Fibroblast of skin of abdomen (primary cell): ENCODE results near the gene ENTR1.

Experiments used
- DNase-seq: peaks from one replicate; pipeline ENCODE4 v3.0.0-alpha.2; 2013

Gene ENTR1

DNA sequence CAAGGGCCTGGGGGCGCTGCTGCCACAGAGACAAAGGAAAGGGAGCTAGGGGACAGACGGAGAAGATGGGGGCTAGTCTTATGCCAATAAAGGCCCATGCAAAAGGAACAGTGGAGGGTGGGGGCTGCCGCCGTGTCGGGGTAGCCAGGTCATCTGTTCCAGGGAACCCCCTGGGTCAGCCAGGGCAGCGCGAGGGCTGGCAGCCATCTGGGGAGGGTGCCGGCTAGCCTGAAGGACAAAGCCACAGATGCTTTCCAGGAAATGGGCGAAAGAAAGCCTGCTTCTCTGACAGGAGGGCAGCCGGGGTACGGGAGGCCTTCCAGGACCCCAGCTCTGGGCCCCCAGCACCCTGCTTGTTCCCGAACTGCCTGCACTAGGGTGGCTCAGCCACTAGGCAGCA is 35.3 kb downstream of the ENTR1 start:
- no peak for DNase-seq

DNA sequence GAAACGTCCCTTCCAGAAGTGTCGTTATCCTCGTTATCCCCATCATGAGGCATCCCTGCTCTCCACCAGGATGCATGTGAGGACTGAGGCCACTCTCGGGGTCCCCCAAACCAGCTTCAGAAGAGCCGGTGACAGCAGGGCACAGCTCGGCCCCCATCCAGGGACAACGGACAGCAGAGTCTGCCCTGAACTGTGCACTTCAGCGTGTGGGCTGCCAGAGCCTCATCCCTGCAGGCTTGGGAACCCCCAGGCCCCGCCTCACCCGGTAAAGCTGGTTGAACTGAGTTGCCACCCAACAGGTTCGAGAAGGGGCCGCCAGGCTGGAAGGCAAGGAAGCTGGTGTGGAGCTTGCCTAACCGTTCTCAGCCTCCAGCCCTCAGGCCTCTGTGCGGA is 36.2 kb downstream of the ENTR1 start:
- no peak for DNase-seq

DNA sequence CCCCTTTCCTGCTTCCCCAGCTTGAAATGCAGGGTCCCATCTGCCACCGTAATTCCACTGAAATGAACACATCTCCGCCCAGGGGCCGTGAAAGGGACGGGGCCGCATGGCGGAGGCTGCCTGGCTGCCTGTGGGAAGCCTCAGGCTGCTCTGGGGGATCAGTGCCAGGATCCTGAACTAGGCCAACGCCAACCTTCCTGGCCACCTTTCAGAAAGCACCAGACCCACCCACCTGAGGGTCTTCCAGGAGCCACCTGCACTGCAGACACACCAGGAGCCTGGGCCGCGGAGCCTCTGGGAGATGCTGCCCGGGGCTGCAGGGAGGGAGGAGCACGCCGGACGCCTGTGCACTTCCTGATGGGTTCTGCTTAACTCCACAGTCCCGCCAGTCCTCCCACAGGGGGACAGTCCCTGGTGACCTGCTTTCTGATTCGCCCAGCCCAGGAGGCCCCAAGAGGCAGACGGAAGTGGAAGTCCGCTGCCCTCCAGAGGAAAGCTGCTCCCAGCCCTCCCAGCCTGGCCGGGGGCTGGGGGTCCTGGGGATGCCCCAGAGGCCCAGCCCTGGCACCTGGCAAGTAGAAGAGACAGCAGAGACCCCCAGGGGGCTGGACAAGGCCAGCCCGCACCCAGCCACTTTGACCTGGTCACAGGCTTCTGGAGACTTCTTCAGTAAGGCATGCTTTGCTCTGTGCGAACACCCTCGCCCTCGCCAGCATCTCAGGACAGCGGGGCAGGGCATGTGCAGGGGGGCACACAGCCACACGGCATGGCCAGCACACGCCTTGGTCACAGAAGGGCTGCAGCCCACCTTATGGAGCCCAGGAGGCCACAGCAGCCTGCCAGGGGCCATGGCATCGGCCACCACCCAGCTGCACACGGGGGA is 36.9 kb downstream of the ENTR1 start, which contains the start of gene CARD9:
CARD9 (minus strand) TSS at position 370 of the 883 bp plus-strand sequence. CDS start 1,591 bp downstream, outside the sequence.
- no peak for DNase-seq

DNA sequence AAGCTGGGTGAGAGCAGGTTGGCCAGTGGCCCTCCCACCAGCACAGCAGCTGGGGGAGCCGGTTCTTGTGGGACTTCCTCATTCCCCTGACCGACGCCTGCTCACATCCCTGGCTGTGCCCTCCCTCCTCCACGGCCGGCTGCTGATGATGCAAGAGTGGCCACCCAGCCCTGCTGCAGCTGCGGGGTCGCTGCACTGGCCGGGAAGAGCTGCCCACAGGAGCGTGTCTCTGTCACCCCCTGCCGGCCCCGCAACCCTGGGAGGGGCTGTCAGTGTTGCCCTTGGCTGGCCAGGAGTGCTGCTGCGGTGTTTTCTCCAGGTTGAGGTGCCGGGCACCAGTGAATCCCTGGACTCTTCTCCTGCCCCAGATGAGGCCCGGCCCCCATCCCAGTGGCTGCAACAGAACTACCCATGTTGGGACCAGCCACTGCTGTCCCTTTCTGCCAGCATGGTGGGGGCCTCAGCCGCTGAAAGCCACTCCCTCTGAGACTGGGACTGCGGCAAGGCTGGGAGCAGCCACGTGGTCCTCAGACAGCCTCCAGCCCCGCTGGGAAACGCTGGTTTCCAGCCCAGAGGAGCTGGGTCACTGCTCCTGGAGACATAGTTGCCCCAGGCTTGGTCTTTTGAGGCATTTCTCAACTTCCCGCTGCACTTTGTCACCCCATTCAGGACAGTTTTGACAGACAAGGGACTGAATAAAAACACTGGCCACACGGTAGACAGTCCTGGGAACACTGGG is 37.7 kb downstream of the ENTR1 start:
- DNase-seq, result peak; percentile 70

DNA sequence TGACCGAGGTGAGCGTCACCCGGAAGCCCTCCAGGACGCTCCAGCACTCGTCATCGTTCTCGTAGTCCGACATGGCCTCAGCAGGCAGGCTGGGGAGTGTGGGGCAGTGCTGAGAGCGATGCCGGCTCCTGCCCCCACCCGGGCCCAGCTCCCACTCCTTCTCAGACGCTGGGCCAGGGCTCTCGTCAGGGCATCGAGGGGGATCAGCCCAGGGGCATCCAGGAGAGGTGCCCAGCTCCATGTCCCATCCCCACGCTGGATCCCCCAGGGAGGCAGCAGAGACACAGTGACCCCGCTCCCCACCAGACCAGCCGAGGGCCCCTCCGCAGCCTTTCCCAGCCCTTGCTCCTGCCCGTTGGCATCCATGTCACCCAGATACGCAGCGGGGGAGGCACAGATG is 38.4 kb downstream of the ENTR1 start:
- no peak for DNase-seq

DNA sequence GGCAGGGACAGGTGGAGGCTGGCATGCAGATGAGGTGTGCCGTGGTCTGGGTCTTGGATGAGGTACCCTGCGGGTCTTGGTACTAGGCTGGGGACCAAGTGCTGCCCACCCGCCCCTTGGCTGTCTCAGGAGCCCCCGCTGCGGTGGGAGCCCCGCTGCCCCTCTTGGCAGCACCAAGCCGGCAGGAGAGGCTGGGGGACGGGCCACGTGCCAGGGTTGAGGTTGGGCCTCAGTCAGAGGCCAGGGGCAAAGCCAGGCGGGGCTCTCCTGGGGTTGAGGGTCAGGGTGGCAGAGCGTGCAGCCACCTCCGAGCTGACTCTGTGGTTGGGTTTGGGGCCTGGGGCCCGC is 38.9 kb downstream of the ENTR1 start:
- no peak for DNase-seq

DNA sequence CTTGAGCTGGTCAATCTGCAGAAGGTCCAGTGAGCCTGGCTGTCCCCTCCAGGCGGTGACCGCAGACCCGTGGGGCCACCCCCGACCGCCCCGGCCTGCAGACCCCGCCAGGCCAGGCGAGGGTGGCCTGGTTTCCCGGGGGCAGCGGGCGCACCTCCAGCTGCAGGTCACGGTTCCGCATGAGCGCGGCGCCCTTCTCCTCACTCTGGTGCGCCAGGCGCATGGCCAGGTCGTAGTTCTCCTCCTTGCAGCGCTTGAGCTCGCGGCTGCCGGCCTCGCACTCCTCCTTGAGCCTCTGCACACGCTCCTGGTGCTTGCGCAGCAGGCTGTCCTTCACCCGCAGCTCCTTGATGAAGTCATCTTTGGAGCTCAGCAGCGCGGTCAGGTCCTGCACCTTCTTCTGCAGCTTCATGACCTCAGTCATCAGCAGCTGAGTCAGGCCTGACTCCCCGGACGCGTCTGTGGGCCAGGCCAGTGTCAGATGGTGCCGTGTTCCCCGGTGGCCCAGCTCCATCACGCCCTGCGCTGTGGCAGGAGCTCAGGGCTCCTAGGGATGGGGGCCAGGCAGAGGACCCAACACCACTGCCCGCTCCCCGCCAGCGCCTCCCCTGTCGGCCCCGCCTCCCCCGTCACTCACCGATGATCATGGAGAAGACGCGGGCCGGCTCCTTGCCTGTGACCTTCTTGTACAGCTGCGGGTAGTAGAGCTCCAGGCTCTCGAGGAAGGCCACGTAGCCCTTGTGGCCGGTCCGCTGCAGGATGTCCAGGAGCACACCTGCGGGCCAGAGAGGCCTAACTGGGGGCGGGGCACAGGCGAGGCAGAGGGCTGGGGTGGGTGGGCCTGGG is 39.5 kb downstream of the ENTR1 start:
- DNase-seq, result no peak

DNA sequence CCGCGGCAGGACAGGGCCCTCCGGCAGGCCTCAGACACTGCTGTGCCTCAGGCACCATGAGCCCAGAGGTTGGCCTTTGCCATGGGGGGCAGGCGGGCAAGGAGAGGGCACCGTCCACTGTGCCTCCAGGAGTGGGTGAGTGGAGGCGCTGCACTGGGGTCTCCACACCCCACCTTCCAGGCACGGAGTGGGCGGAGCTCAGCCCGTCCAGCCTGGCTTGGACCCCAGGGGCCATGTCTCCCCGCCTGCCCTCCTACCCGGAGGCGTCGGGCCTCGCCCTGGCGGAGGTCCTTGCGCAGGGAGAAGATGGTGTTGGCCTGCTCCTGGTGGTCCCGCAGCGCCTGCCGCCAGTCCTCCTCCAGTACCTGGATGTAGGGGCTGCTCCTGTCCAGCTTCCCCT is 40.4 kb downstream of the ENTR1 start:
- DNase-seq, result no peak

DNA sequence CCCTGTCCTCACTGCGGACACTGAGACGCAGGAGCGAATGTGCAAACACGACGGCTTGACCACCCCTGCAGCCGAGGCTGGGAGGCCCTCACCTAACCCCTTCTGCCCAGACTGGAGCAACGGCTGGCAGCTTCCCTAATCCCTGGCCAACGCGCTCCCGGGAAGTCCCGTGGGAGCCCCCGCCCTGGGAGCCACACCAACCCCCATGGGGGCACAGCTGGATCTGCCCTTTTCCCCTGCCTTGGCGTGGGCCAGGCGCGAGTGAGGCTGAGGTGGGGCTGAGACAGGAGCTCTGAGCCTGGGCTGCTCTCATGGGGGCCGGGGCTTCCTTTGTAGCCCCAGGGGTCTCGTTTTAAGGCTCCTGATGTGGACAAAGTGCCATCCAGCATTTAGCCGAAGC is 42.2 kb downstream of the ENTR1 start:
- DNase-seq, result no peak

DNA sequence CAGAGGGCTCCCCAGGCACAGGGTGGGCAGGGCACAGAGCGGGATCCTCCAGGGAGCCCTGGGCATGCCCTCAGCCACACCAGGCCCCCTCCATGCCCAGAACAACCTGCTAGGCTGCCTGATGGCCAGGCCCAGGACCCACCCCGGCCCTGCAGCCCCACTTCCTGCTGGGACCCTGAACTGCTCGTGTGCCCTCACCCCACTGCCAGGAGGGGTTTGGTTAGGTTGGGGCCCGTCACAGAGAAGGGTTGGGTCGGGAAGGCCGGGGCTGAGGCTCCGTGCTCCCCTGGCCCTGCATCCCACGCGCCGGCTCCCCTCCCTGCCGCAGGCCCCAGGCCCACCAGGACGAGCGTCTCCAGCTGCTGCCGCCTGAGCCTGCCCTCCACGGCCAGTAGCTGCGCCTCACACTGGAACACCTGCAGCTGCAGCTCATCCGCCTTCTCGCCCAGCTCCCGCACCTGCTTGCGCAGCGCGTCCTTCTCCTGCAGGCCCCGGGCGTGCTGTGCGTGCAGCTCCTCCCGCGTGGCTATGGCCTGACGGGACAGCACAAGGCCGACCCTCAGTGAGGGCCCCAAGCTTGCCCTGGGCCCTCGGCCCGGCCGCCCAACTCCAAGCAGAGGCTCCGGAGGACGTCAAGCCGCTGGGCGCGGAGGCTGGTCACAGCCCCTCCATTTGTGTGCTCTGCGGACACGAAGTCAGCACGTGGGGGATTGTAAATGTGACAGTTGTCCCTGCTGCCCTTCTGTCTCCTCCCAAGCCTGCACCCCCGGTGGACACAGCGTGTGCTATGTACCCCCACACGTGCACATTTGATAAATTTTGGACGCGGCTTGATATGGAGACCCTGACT is 42.9 kb downstream of the ENTR1 start:
- no peak for DNase-seq

DNA sequence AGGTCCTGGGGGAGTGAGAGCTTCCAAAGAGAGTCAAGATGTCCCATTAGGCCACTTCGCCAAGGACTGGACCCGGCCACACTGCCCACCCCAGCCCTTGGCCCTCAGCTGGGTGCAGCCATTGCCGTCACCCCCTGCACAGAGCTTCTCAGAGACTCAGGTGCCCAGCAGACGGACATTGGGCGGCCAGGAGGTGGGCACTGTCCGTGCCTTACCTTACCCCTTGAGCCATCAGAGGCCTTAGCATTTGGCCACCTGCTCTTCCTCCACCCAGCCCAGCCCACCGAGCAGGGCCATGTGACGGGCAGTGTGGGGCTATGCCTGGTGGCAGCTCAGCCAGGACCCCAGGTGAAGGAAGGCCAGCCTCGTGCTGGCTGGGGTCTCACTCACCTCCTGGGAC is 43.6 kb downstream of the ENTR1 start:
- DNase-seq, result no peak

DNA sequence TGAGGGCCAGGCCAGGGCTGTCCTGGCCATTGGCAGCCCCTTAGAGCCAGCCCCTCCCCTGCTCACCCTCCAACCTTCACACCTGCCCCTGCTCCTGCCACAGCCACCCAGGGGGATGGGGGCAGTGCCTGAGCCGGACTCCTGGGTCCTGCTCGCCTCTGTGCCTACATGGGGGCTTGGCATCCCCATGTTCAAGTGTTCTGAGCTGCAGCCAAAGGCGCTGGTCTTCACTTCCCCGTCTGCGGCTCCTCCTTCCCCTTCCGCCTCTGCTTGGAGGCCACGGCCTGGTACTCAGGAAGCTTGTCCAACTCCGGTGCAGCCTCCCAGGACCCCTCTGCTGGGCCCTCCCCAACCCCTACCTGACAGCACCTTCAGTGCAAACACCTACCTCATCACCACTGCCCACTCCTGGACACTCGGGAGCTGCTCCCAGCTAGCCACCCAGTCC is 44.6 kb downstream of the ENTR1 start:
- no peak for DNase-seq

DNA sequence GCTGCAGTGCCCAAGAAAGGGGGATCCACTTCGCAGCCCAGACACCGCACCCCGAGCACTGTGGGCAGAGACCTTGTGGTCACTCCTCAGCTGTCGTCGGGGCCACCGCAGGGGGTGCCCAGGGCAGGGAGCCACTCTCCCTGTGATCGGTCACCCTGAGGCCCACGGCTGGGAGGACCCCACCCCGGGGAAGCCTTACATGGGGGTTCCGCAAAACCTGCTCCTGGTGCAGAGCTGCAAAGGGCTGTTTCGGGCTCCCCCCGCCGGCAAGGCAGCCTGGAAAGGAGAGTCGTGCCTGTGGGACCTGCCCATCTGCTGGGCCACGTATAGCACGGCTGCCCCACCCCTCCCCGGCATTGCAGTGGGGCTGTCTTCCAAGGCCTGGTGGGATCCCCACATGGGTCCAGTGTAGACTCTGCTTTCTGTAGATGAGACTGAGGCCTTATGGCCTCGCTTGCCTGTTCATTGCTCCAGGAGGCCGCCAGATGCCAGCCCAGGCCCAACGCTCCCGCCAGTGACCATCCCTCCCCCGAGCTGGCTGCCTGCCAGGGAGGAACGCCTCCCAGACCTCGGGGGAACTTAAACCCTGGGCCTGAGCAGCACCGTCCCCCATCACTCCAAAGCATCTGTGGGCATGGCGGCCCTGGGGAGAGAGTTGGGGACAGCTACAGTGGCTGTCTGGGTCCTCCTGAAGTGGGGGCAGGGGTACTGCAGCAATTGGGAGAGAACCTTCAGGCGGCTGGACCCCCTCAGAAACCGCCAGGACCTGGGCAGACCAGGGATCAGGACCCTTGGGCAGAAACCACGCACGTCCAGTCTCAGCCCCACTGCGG is 45.3 kb downstream of the ENTR1 start:
- no peak for DNase-seq

DNA sequence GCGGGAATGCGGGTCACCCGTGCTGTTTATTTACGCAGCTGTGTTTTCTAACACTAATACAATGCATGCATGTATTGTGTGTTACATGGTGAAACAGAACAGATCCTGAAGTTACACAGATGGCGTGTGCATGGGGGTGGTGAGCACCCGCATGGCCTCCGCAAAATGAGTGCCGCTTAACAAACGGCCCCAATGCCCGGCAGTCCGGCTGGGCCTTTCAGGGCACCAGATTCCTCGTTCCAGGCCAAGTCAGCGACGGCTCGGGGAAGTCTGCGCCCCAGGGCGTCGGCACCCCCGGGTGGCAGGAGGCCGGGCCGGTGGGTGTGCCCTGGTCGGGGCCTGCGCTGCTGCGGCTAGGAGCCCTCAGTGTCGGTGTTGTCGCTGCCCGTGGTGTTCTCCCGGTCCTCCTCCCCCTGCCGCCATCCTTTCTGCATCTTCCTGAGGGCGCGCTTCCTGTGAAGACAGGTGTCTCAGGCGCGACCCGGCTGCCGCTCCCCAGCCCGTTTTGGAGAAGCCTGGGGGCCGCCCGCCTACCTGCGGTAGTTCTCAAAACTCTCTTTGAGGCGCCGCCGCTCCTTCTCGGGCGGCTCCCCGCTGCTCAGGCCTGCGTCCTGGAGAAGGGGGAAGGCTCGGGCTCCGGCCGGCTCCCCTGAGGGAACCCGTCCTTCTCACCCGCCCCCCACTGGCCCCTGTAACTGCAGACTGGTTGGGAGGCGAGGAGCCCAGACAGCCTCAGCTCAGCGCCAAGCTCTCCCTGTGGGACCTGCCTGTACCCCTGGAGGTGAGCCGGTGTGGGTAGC is 46.3 kb downstream of the ENTR1 start:
- DNase-seq, result no peak

DNA sequence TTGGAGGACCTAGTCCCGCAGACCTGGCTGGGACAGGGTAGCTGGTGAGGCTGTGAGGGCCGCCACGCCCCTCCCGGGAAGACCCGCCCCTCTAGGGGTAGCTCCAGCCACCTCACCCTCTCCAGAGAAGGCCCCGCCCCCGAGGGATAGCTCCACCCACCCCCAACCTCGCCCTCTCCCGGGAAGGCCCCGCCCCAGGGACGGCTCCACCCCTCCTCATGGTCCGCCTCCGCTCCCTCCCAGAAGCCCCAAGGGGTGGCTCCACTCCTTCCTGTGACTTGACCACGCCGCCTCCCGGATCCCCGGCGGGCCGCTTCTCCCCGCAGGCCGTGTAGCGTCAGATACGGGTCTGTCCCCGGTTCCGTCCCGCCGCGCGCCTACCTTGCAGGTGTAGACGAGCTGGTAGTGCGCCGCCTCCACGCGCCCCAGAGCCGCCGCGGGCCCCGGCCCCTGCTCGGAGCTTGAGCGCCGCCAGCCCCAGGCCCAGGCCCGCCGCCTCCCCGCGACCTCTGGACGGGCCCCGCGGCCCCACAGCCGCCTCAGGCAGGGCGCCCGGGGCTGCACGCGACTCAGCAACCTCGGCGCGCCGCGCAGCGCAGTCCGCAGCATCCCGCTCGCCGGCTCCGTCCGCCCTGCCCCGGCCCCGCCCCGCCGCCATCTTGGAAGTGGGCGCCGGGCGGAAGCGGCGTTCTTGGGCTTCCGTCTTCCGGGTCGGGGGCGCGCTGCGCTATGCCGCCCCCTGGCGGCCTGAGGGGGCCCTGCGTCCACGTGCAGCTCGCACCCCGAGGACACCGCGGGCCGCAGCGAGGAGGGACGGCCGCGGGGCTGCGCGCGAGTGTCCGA is 47.1 kb downstream of the ENTR1 start, which contains the start of gene DNLZ:
DNLZ (minus strand) TSS at position 639 of the 843 bp plus-strand sequence; CDS start at position 609, 30 bp downstream.
- DNase-seq, result peak; percentile 95

DNA sequence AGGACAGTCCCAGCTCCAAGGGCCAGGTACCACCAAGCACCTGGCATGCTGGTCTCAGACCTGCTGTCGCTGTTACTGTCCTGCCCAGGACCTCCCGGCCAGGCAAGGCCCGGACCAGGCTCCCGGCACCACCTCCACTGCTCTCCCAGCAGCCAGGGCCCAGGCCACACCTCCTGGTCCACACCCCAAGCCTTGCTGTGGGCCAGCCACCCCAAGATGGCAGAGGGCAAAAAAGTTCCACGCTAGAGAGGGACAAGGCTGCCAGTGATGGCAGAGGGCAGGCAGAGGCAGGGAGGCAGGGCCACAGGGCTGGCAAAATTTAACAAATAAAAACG is 48.0 kb downstream of the ENTR1 start:
- DNase-seq, result no peak

DNA sequence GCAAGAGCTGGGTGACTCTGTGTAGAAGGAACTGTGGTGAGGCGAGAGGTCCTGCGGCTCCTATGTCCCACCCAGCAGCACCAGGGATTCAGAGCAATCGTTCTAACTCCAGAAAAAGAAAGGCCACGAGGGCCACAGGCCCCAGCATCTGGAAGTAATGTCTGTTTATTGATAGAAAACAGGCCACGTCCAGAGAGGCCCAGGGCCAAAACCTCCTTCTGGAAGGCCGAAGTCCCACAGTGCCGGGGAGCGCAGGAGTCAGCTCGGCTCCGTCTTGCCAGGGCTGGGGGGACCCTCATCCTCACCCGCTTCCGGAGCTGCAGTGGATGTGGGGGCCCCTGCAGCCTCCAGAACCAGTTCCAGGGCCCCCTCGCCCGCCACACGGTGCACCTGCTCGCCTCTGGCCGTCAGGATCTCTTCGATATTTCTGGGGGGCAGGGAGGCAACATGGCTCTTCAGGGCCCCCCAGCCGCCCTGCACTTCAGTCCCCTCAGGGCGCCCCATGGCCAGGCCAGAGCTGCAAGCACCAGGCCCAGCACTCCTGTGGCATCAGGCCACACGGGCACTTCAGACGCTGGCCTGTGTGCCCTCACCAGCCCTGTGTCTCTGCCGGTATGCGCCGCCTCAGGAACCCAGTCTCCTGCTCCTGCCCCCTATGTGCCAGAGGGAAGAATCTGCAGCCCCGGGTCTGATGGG is 48.5 kb downstream of the ENTR1 start:
- DNase-seq, result no peak

DNA sequence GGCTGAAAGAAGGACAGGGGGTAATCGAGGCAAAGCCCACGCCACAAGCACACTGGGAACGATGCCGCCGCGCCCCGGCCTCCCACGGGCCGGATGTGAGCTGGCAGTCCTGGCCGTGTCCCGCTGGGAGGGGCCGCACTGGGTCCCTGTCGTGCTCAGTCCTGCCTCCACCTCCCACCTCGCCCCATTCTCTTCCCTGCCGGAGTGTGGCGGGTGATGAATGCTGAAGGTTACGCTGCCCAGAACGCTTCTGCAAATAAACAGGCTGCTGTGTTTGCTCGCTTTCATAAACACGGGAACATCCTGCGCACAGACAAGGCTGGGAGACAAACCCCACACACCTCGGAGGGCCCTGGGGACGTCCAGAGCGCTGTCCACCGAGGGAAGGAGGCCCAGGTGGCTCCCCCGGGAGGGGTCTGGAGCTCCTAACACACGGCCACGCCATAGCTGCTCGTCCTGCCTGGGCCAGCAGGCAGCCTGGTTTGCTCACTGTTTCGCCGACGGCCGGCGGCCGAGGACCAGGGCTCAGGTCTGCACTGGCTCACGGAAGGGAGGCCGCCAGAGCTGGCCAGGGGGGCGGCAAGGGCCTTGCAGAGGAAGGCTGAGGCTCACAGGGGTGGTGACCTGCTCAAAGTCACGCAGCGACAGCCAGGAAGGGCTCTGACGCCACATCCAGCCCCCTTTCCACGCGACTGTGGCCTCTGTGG is 49.2 kb downstream of the ENTR1 start:
- no peak for DNase-seq
